Epithelial cell of prostate (primary cell): ENCODE measurements around the gene MX1.

Experiments used
- DNase-seq: peaks from one replicate; pipeline ENCODE4 v3.0.0-alpha.2; 2011; ENCODE audit warnings: low read depth, low spot score
- H3K27ac ChIP-seq: fragments of 450-650 bp; 2 replicates; pipeline ENCODE4 v1.5.1; 2017; ENCODE audit warnings: mild to moderate bottlenecking

The MX1 gene

GRCh38 chr21:41429305-41429704, 3.3 kb downstream of the MX1 start:
- H3K27ac ChIP-seq = no peak overlapping the region
- no peak for DNase-seq

GRCh38 chr21:41429925-41430491, 4.0 kb downstream of the MX1 start:
- no peak for DNase-seq
- H3K27ac ChIP-seq = no peak overlapping the region

- no peak overlapping the region for H3K27ac ChIP-seq
- no peak for DNase-seq
Measured at GRCh38 chr21:41431788-41432548, 5.9 kb downstream of the MX1 start.

DNA sequence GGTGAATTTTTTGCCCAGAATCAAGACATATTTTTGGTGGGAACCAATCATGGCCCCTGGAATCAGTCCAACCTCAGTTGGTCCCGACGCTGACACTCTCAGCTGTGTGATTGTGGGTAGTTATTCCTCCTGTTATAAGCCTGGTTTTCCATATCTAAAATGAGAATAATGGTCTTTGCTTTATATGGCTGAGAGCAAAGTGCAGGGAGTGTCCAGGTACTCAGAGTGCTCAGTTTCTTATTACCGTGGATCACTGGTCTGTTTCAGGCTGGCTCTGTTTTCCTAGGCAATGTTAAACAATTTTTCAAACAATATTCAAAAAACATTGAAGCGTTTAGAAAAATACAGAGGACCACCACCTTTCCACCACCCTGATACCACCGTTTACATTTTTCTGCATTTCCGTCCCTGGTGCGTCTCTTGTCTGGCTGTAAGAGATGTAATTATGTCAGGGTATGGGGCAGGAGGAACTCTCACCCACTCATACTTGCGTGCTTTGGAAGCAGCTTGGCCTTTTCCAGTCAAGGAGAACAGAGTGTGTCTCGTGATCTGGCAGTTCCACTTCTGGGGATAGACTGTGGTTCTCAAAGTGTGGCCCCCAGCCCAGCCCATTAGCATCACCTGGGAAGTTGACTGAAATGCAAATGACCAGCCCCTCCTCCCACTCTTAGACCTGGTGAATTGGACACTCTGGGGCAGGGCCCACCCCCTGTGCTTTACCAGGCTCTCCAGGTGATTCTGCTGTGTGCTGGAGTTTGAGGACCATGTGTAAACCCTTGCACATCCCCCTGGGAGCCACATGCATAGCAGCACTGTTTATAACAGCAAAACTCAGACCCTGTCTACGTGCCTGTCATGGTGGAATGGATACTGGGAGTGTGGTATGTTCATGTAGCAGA, 6.8 kb downstream of the MX1 start:
- H3K27ac ChIP-seq = no peak overlapping the region
- DNase-seq = no peak

GRCh38 chr21:41433566-41433965, 7.5 kb downstream of the MX1 start:
- no peak overlapping the region for H3K27ac ChIP-seq
- DNase-seq = no peak

DNA sequence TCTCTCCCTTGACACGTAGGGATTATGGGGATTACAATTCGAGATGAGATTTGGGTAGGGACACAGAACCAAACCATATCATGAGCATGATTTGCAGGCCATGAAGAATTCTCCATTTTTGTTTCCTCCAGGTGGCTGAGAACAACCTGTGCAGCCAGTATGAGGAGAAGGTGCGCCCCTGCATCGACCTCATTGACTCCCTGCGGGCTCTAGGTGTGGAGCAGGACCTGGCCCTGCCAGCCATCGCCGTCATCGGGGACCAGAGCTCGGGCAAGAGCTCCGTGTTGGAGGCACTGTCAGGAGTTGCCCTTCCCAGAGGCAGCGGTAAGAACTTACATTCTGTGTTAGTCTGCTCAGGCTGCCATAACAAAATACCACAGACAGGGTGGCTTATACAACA, 9.7 kb downstream of the MX1 start:
- no peak overlapping the region for H3K27ac ChIP-seq
- no peak for DNase-seq

GRCh38 chr21:41437729-41438128, 11.7 kb downstream of the MX1 start:
- no peak for DNase-seq
- no peak overlapping the region for H3K27ac ChIP-seq

GRCh38 chr21:41438425-41439113, 12.5 kb downstream of the MX1 start:
- H3K27ac ChIP-seq = no peak overlapping the region
- no peak for DNase-seq

DNA sequence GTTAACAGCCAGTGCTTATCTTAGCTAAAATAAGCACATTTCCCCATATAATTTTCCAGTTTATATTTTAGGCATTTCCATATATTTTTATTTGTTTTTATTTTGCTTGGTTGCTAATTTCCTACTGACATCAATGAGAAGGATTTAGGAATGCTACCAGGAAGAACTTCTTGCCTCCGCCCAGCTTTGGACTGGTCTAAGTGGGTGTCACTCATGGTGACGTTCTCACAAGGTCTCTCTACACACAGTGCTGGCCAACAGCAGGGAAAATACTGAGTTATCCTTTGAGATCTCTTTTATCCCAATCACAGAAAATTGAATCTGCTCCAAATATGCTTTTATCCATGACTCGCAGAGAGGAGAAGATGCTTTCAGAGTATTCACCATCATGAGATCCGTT, 13.2 kb downstream of the MX1 start:
- no peak for DNase-seq
- no peak overlapping the region for H3K27ac ChIP-seq

GRCh38 chr21:41441546-41441945, 15.5 kb downstream of the MX1 start:
- DNase-seq = no peak
- H3K27ac ChIP-seq = no peak overlapping the region

GRCh38 chr21:41442481-41443186, 16.6 kb downstream of the MX1 start:
- DNase-seq = no peak
- no peak overlapping the region for H3K27ac ChIP-seq

- H3K27ac ChIP-seq = no peak overlapping the region
- no peak for DNase-seq
Measured at GRCh38 chr21:41443562-41443961, 17.5 kb downstream of the MX1 start.

- DNase-seq = no peak
- H3K27ac ChIP-seq = no peak overlapping the region
Measured at GRCh38 chr21:41444703-41445464, 18.8 kb downstream of the MX1 start.

DNA sequence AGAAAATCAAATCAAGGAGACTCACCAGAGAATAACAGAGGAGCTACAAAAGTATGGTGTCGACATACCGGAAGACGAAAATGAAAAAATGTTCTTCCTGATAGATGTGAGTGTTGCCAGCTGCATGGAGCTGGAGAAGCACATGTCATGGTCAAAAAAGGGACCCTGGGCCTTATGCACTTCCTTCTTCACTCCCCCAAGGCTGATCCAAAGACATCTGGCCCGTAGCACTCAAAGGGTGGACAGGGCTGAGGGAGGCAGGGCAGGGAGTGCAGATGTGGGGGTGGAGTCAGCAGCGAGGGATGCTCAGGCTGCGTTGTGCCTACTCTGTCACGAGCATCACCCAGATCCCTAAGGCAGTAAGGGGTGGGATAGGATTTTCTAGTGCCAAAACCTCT, 19.4 kb downstream of the MX1 start:
- DNase-seq = no peak

DNA sequence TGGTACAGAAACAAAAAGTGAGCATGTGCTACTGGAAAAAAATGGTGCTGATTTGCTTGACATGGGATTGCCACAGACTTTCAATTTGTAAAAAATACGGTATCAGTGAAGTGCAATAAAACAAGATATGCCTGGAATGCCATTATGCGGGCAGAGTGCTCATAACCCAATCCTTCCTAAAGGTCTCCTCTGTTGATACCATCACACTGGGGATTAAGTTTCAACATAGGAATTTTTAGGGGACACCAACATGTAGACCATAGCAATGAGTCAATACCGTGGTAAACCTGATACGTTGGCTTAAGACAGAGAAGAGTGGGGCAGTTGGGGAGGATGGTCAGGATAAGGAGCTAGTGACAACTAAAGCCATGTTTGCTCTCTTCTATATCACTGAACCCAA, 20.5 kb downstream of the MX1 start:
- DNase-seq = no peak
- no peak overlapping the region for H3K27ac ChIP-seq

More for the DNA sequence above, 19.4 kb downstream of the MX1 start:
- H3K27ac ChIP-seq = no peak overlapping the region

DNA sequence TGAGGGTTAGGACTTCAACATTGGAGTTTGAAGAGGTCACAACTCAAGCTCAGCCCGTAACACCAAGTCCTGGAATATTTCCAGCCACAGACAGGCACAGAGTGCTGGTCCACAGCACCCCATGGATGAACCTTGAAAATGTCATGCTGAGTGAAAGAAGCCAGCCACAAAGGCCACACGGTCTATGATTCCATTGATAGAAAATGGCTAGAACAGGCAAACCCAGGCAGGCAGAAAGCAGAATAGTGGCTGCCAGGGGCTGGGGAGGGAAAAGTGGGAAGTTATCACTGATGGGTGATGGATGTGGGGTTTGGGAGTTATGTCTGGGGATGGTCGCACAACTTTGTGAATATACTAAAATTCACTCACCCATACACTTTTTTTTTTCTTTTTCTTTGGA, 21.3 kb downstream of the MX1 start:
- no peak for DNase-seq

DNA sequence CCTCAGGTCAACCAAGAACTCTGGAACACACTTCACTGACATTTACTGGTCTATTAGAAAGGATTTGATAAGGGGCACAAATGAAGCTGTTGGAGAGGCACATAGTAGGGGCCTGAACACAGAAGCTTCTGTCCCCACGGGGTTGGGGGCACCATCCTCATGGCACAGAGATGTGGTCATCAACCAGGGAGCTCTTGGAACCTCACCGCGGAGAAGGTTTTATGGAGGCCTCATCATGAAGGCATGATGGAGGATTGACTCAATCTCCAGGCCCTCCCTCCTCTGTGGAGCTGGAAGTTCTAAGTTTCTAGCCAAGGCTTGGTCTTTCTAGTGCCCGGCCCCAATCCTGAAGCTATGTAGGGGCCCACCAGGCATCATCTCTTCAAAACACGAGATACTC, 23.6 kb downstream of the MX1 start:
- DNase-seq = no peak
- H3K27ac ChIP-seq = no peak overlapping the region

More for the DNA sequence above, 21.3 kb downstream of the MX1 start:
- no peak overlapping the region for H3K27ac ChIP-seq

- H3K27ac ChIP-seq = no peak overlapping the region
- DNase-seq = no peak
Measured at GRCh38 chr21:41451753-41452676, 26.0 kb downstream of the MX1 start.
